ENCODE results near the gene ENC1.

ENC1 gene

GRCh38 chr5:74605759-74606158 is 34.8 kb downstream of the ENC1 start:
- no peaks in the 10 kb centered on the region for H3K9me2 ChIP-seq (replicated peaks; ENCODE audit: insufficient read depth, low read length)
- H3K27me3 ChIP-seq (ENCODE audit: low read length): no peaks in the 10 kb centered on the region
- TF ChIP-seq EZH2phosphoT487 (conservative IDR thresholded peaks at IDR 0.05; ENCODE audit: low read length) (no peak), CTCF (IDR thresholded peaks at IDR 0.05; ENCODE audit: insufficient read depth, low read length, poor library complexity, severe bottlenecking) (no peak)
- H3K9ac ChIP-seq (ENCODE audit: low read length): no peak overlapping the region
- H3K9me3 ChIP-seq (ENCODE audit: insufficient read depth, low read length): no peaks in the 10 kb centered on the region
- no peak overlapping the region for H3K4me2 ChIP-seq (ENCODE audit: low read depth, low read length, poor library complexity, severe bottlenecking)
- no peaks in the 10 kb centered on the region for H3F3A ChIP-seq (ENCODE audit: insufficient read depth)
- H3K79me2 ChIP-seq (ENCODE audit: insufficient read depth, low read length): no peaks in the 10 kb centered on the region
- H2AFZ ChIP-seq (ENCODE audit: low read depth, low read length, severe bottlenecking): no peak overlapping the region
- H3K27ac ChIP-seq (ENCODE audit: low read depth, low read length): no peak overlapping the region
- H4K20me1 ChIP-seq (ENCODE audit: low read depth, low read length): no peaks in the 10 kb centered on the region
- H3K36me3 ChIP-seq (ENCODE audit: low read length): no peaks in the 10 kb centered on the region
- no peak overlapping the region for H3K4me3 ChIP-seq (ENCODE audit: insufficient read depth, low read length, poor library complexity, severe bottlenecking)

GRCh38 chr5:74603376-74603775 is 37.2 kb downstream of the ENC1 start:
- Histone ChIP-seq H3K4me3 (ENCODE audit: insufficient read depth, low read length, poor library complexity, severe bottlenecking) (no peak overlapping the region), H3K9ac (ENCODE audit: low read length) (no peak overlapping the region), H3K79me2 (ENCODE audit: insufficient read depth, low read length) (no peaks in the 10 kb centered on the region), H3K4me2 (ENCODE audit: low read depth, low read length, poor library complexity, severe bottlenecking) (no peak overlapping the region), H3K27ac (ENCODE audit: low read depth, low read length) (no peak overlapping the region), H3K27me3 (ENCODE audit: low read length) (no peaks in the 10 kb centered on the region), H4K20me1 (ENCODE audit: low read depth, low read length) (no peaks in the 10 kb centered on the region), H2AFZ (ENCODE audit: low read depth, low read length, severe bottlenecking) (no peak overlapping the region), H3F3A (ENCODE audit: insufficient read depth) (no peaks in the 10 kb centered on the region), H3K9me2 (replicated peaks; ENCODE audit: insufficient read depth, low read length) (no peaks in the 10 kb centered on the region), H3K36me3 (ENCODE audit: low read length) (no peaks in the 10 kb centered on the region), H3K9me3 (ENCODE audit: insufficient read depth, low read length) (no peaks in the 10 kb centered on the region)
- TF ChIP-seq EZH2phosphoT487 (conservative IDR thresholded peaks at IDR 0.05; ENCODE audit: low read length) (no peak), CTCF (IDR thresholded peaks at IDR 0.05; ENCODE audit: insufficient read depth, low read length, poor library complexity, severe bottlenecking) (no peak)

- H3K4me2 ChIP-seq (ENCODE audit: low read depth, low read length, poor library complexity, severe bottlenecking): no peak overlapping the region
- no peaks in the 10 kb centered on the region for H3K9me2 ChIP-seq (replicated peaks; ENCODE audit: insufficient read depth, low read length)
- no peaks in the 10 kb centered on the region for H4K20me1 ChIP-seq (ENCODE audit: low read depth, low read length)
- H3K4me3 ChIP-seq (ENCODE audit: insufficient read depth, low read length, poor library complexity, severe bottlenecking): no peak overlapping the region
- no peaks in the 10 kb centered on the region for H3K36me3 ChIP-seq (ENCODE audit: low read length)
- no peak overlapping the region for H3K9ac ChIP-seq (ENCODE audit: low read length)
- no peaks in the 10 kb centered on the region for H3K9me3 ChIP-seq (ENCODE audit: insufficient read depth, low read length)
- no peak overlapping the region for H3K27ac ChIP-seq (ENCODE audit: low read depth, low read length)
- H3K79me2 ChIP-seq (ENCODE audit: insufficient read depth, low read length): no peaks in the 10 kb centered on the region
- no peak for TF ChIP-seq CTCF (IDR thresholded peaks at IDR 0.05; ENCODE audit: insufficient read depth, low read length, poor library complexity, severe bottlenecking)
- no peak for TF ChIP-seq EZH2phosphoT487 (conservative IDR thresholded peaks at IDR 0.05; ENCODE audit: low read length)
- no peaks in the 10 kb centered on the region for H3F3A ChIP-seq (ENCODE audit: insufficient read depth)
- no peaks in the 10 kb centered on the region for H3K27me3 ChIP-seq (ENCODE audit: low read length)
- H2AFZ ChIP-seq (ENCODE audit: low read depth, low read length, severe bottlenecking): no peak overlapping the region
These were observed 41.4 kb downstream of the ENC1 start for GRCh38 chr5:74599148-74599547.
